ENCODE results near the gene ZNF79.

Gene ZNF79

GRCh38 chr9:127423934-127424675 is at the start of gene ZNF79:
ZNF79 (plus strand) TSS chr9:127424382; CDS start chr9:127424788, 406 bp downstream.
- peak; percentile 76 to 88 for DNase-seq

GRCh38 chr9:127380479-127380878 is 43.7 kb upstream of the ZNF79 start:
- no peak for DNase-seq

GRCh38 chr9:127382541-127382940 is 41.6 kb upstream of the ZNF79 start:
- DNase-seq, result no peak

- DNase-seq, result no peak
These were observed 40.0 kb upstream of the ZNF79 start for GRCh38 chr9:127384016-127384730.

GRCh38 chr9:127384901-127385300 is 39.3 kb upstream of the ZNF79 start:
- no peak for DNase-seq

GRCh38 chr9:127386249-127386648 is 37.9 kb upstream of the ZNF79 start:
- DNase-seq, result no peak

- DNase-seq, result no peak
These were observed 37.2 kb upstream of the ZNF79 start for GRCh38 chr9:127386981-127387380.

GRCh38 chr9:127388037-127388855 is 35.9 kb upstream of the ZNF79 start:
- DNase-seq, result no peak

- no peak for DNase-seq
These were observed 35.3 kb upstream of the ZNF79 start for GRCh38 chr9:127388856-127389238.

GRCh38 chr9:127389381-127390247 is 34.6 kb upstream of the ZNF79 start:
- DNase-seq, result no peak

GRCh38 chr9:127390248-127390545 is 34.0 kb upstream of the ZNF79 start:
- DNase-seq, result no peak

GRCh38 chr9:127390563-127390962 is 33.6 kb upstream of the ZNF79 start:
- DNase-seq, result no peak

- DNase-seq, result no peak
These were observed 32.0 kb upstream of the ZNF79 start for GRCh38 chr9:127392166-127392565.

GRCh38 chr9:127392976-127393375 is 31.2 kb upstream of the ZNF79 start:
- no peak for DNase-seq

- no peak for DNase-seq
These were observed 30.5 kb upstream of the ZNF79 start for GRCh38 chr9:127393645-127394044.

GRCh38 chr9:127395497-127396252 is 28.5 kb upstream of the ZNF79 start:
- no peak for DNase-seq

- DNase-seq, result no peak
These were observed 27.9 kb upstream of the ZNF79 start for GRCh38 chr9:127396253-127396807.

GRCh38 chr9:127396808-127397645 is 27.2 kb upstream of the ZNF79 start, which contains the start of gene SLC2A8:
SLC2A8 (plus strand) TSS chr9:127397169; CDS start chr9:127397231, 62 bp downstream.
- DNase-seq, result peak; percentile 92 to 98

- DNase-seq, result peak in 1 of 2 experiments; percentile 4
These were observed 26.4 kb upstream of the ZNF79 start for GRCh38 chr9:127397646-127398274.

- no peak for DNase-seq
These were observed 25.9 kb upstream of the ZNF79 start for GRCh38 chr9:127398275-127398647.

All from NCI-H446 (cell line).